Renal cortex interstitium (tissue), 11 donors: ENCODE results near the gene RPS6KA3. TPM values are rescaled to one million over a fixed set of nuclear protein-coding genes. Genes with fewer than 3 reads are reported as not detected.
"Not testable (repeated sequence)": the region's sequence is repeated elsewhere in the genome, so short reads cannot be mapped to it uniquely, and the experiment has no call there.

ENCODE experiments used
- DNase-seq, 11 donors: peaks; one replicate each; pipeline ENCODE4 v3.0.0-alpha.2; 2013; ENCODE audit warnings: low read depth in 9 of 11, low spot score in 4 of 11; ENCODE audit errors: extremely low read depth in 1 of 11
- polyA plus RNA-seq, 3 donors: library from polyadenylated mRNA; unstranded; fragments of 120-200 nt; gene quantifications; one replicate each; pipeline ENCODE4 v1.2.1, GENCODE V29; 2013; ENCODE audit not compliant: insufficient read length in 3 of 3

The RPS6KA3 gene
- polyA plus RNA-seq, 3 donors: 25.7 to 33.9 (median 31.2) TPM

- no peak for DNase-seq
Observed at GRCh38 chrX:20128670-20129069, 138.0 kb downstream of the RPS6KA3 start.

- not testable (repeated sequence) for DNase-seq
Observed at GRCh38 chrX:20127440-20127839, 139.3 kb downstream of the RPS6KA3 start.

- not testable (repeated sequence) for DNase-seq
Observed at GRCh38 chrX:20126833-20127232, 139.9 kb downstream of the RPS6KA3 start.

- DNase-seq: no peak
Observed at GRCh38 chrX:20124964-20125363, 141.7 kb downstream of the RPS6KA3 start.

GRCh38 chrX:20118065-20118824 is 148.5 kb downstream of the RPS6KA3 start:
- DNase-seq: no peak

GRCh38 chrX:20116577-20117240 is 150.0 kb downstream of the RPS6KA3 start, which contains the start of gene MAP7D2:
Gene MAP7D2 (minus strand): TSS chrX:20116907. CDS start chrX:20116879, 28 bp downstream.
- DNase-seq: no peak

GRCh38 chrX:20116087-20116576 is 150.6 kb downstream of the RPS6KA3 start:
- DNase-seq: no peak

GRCh38 chrX:20112022-20112774 is 154.5 kb downstream of the RPS6KA3 start:
- DNase-seq: no peak

GRCh38 chrX:20111271-20111670 is 155.4 kb downstream of the RPS6KA3 start:
- DNase-seq: no peak

GRCh38 chrX:20101934-20102581 is 164.7 kb downstream of the RPS6KA3 start:
- DNase-seq: no peak

Other genes with a start within 250 kb of the RPS6KA3 start
- gene MAP7D2, start 150.0 kb downstream of the RPS6KA3 start, polyA plus RNA-seq: 1 to 10 TPM; 3.2 to 4.3 (median 4.0) TPM
- 100 to 1,000 TPM in 2 of 3 donors, 10 to 100 TPM in 1; 92.2 to 133 (median 101) TPM for gene EIF1AX, start 125.1 kb downstream of the RPS6KA3 start, polyA plus RNA-seq